Measurements from ENCODE around the gene PHF14.

The PHF14 gene

GRCh38 chr7:11120068-11120664 lies 146.5 kb downstream of the PHF14 start:
- DNase-seq (ENCODE audit: low read depth), result no peak

GRCh38 chr7:11120675-11121220 lies 147.1 kb downstream of the PHF14 start:
- no peak for DNase-seq (ENCODE audit: low read depth)

- no peak for DNase-seq (ENCODE audit: low read depth)
Observed at GRCh38 chr7:11124856-11125559, 151.3 kb downstream of the PHF14 start.

DNA sequence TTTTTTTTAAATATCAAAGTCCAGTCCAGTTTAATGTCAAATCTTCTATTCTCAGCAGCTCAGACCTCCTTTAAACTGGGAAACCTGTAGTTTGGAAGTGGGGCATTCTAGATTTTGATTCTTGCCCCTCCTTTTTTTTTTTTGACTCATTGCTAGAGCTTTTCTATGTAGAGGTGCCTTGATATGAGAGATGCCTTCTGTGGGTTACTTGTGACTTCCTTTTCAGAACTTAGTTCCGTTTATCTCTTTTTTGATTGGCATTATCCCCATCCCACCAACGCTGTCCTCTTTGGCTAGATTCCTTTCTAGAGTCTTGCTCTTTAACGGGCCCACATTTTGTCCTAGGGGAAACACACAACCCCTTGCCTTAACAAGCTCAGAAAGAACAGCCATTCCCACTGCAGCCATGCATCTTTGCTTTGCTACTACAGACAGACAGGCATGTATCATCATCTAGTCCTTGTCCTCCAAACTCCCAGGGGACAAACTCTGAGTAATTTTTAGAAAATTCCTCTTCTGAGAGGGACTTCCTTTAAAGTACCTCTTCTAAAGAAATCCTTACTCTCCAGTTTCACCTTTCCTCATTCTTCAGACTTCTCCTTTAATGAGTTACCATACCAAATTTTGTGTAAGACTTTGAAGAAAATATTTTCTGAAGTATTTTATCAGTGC lies 153.6 kb downstream of the PHF14 start:
- no peak for DNase-seq (ENCODE audit: low read depth)

DNA sequence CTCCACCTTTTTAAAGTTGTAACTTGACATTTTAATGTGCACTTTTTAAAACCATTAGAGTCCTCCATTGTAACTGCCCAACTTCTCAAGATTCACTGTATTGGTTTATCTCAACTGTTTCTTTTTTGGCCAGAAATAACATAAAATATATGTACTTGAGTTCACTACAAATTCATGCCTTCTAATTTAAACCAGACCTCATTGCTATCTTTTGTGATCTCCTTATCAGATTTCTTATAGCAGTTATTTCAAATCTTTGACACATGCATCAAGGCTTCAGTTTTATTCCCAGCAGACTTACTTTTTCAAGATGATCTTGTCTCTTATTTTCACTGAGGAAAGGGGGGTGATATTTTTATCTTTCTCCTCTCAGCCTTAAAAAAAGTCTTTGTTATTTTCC lies 154.3 kb downstream of the PHF14 start:
- DNase-seq (ENCODE audit: low read depth), result no peak

- DNase-seq (ENCODE audit: low read depth), result no peak
Observed at GRCh38 chr7:11128498-11128897, 154.8 kb downstream of the PHF14 start.

DNA sequence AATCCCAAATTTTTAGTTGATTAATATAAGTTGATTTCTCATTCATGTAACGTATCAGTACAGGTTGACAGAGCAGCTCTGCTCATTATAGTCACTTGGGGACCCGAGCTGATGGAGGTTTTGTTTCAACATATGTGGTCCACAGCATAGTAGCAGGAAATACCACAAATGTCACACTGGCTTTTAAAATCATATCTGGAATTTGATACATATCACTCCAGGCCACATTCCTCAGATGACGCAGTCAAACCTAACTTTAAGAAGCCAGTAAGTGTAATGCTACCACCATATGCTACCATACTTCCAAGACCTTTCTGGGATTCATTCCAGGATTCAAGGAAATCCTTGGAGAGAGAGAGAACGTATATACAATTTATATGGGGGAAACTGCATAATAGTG lies 156.3 kb downstream of the PHF14 start:
- peak; percentile 98 for DNase-seq (ENCODE audit: low read depth)

DNA sequence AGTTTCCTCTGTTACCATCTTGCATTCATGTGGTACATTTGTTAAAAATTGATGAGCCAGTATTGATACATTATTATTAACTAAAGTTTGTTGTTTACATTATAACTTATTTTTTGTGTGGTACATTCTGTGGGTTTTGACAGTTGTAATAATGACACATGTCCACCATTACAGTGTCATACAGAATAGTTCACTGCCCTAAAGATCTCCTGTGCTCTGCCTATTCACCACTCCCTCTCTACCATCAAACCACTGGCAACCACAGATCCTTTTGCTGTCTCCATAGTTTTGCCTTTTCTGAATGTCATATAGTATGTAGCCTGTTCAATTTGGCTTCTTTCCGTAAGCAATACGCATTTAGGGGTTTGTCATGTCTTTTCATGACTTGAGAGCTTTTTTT lies 156.9 kb downstream of the PHF14 start:
- DNase-seq (ENCODE audit: low read depth), result no peak

GRCh38 chr7:11133436-11133959 lies 159.8 kb downstream of the PHF14 start:
- no peak for DNase-seq (ENCODE audit: low read depth)

DNA sequence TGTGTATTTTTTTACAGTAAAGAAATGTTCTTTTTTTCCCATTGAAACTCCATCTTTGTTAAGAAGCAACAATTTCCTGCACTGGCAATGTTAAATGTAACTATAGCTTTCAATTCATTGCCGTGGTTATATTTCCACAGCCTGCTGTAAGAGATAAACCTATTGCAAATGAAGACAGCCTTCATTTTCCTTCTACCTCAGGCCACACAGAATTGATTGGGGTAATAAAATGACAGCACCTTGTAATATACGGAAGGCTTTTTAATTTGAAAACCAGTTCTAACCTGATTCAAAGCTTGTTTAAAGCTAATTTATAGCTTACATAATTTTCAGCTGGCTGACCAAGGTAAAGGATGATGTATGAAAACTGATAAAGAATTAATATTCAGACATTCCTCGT lies 161.9 kb downstream of the PHF14 start:
- no peak for DNase-seq (ENCODE audit: low read depth)

DNA sequence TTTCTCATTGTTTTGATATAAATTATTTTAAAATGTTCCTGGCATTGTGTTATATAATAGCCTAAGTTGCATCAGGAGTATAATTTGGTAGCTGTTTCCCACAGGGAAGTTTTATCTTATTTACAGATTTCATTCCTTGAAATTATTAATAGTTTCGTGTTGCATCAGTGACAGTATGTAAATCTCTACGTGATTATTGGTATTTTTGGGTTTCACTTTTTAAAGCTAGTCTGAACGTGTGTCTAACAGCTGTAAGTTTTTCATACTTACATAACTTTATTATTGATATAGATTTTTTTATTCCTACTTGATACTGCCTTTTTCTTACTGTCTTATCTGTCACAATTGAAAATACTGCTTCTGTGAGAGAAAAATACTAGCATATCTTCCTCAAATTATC lies 167.9 kb downstream of the PHF14 start:
- DNase-seq (ENCODE audit: low read depth), result no peak

GRCh38 chr7:11153694-11154093 lies 180.0 kb downstream of the PHF14 start:
- DNase-seq (ENCODE audit: low read depth), result no peak

DNA sequence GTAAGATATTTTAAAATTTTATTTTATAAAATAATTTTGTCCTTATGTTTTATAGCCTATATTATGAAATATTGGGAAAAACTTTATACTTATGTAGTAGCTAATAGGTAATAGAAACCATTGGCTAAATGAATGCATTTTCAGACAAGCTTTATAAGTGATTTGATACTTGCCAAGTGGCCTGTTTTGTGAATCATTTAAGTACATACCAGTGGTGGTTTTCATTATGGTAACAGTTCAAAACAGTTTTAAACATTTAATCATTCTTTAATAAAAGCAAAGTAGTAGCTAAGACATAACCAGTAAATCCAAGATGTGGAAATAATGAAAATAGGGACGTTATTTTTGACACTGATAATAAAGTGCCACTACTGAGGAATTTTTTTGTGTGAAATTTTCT lies 182.2 kb downstream of the PHF14 start:
- DNase-seq (ENCODE audit: low read depth), result no peak

GRCh38 chr7:11161499-11161898 lies 187.8 kb downstream of the PHF14 start:
- no peak for DNase-seq (ENCODE audit: low read depth)

DNA sequence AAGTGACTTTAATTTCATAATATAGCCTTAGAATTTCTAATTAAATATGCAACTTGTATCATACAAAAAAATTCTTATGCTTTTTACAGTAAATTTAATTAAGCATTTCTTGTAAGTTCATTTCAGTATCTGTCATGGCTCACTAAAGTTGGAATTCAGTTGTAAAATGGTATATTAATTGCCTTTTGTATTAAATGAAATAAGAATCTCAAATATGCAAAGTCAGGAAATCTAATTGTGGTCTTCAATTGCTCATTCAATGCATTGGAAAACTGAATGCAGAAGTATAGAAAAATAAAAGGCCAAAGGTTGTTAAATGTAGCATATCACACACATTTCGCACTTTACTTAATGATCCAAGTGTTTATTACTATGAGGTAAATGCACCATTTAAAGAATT lies 189.5 kb downstream of the PHF14 start:
- DNase-seq (ENCODE audit: low read depth), result no peak

- DNase-seq (ENCODE audit: low read depth), result no peak
Observed at GRCh38 chr7:11166051-11166450, 192.4 kb downstream of the PHF14 start.

GRCh38 chr7:11168650-11169170 lies 195.0 kb downstream of the PHF14 start:
- no peak for DNase-seq (ENCODE audit: low read depth)

DNA sequence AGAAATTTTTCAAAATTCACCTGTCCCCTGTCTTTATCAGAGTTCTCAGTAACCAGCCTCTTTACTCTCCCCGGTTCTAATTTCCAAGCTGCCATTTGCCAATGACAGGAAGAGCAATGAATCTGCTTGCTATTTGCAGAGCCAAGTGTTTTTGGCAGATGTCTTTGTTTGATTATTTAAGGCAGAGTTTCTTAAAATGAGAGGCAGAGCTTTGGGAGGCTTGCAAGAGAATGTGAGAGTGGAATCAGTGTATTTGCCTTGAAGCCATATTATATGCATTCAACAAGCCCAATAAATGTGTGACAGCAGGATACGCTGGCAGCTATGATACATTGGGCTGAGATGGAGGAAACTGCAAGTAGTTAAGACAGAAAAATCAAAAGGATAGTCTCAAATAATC lies 196.5 kb downstream of the PHF14 start:
- no peak for DNase-seq (ENCODE audit: low read depth)

DNA sequence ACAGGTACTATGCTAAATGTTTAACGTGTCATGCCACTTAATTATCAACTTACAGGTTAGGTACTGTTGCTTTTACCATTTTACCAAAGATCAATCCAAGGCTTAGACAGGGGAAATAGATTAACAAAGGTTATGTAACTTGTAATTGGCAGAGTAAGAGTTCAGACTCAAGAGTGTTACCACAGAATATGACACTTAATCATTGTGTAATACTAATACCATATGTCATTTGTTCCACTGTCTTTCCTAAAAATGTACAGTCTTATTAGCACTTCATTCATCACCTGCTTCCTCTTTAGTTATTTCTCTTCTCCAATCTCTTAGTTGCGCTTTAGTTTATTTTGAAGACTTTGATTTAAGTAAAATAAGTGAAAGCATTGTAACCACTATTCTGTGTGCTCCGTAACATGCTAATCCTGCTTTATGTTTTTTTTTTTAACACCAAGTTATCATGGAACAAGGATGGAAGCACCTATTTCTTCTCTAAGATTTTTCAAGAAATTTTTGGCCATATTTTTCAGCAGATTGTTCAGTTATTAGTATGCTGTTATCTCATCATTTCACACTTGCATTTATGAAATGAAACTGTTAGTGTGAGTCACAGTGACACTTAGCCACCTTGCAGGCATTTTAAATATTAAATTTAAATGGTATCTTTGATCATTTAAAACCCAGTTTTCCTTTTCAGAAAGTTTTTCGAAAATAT lies 197.3 kb downstream of the PHF14 start:
- DNase-seq (ENCODE audit: low read depth), result no peak

DNA sequence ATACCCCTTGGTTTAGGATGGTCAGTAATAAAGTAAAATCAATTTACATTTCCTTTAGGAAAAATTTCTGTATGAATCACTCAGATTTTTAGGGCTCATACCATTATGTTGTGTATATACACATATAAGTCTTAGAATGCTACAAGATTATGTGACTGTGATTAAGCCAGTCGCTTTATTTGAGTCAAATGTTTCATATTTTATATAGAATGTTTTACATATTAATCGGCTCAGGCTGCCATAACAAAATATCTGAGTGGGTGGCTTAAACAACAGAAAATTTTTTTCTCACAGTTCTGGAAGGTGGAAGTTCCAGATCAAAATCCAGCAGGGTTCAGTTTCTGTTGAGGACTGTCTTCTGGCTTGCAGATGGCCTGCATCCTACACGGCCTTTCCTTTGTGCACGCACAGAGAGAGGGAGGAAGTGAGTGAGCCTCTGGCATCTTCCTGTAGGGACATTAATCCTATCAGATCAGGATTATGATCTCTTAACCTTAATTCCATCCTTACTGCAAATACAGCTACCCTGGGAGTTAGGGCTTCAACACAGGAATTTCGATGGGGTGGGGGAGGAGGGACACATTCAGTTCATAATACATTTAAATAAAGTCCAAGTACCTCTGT lies 198.0 kb downstream of the PHF14 start:
- DNase-seq (ENCODE audit: low read depth), result no peak

DNA sequence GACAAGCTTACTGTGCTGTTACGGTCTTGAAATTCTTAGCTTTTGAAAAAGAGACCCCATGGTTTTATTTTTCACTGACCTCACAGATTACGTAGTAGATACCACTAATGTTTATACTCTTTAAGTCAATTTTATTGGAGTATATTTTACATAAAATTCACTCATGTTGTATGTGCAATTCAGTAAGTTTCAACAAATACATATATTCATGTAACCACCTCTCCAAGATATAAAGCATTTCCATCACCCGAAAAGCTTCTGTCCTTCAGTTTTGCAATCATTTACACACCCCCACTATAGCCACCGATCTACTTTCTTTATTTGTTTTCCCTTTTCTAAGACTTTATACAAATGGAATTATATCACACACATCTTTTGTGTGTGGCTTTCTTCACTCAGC lies 199.2 kb downstream of the PHF14 start:
- no peak for DNase-seq (ENCODE audit: low read depth)

- DNase-seq (ENCODE audit: low read depth), result no peak
Observed at GRCh38 chr7:11175371-11175770, 201.7 kb downstream of the PHF14 start.

Measured in HS-5 (cell line).